Effector memory CD8-positive, alpha-beta T cell (primary cell): Measurements from ENCODE around the gene SUN1.

ENCODE experiments used
- ATAC-seq: fragments of 150-1000 bp; cut with Tn5 transposase; replicated peaks from 2 replicates; pipeline ENCODE4 v1.10.0; 2021; ENCODE audit warnings: mild to moderate bottlenecking, moderate library complexity
- DNase-seq, 3 experiments: peaks; one replicate each; pipeline ENCODE4 v3.0.0; 2021
- H3K27ac Mint-ChIP-seq, 2 donors: one replicate each; pipeline ENCODE4 v1.8.0; 2022; ENCODE audit warnings: mild to moderate bottlenecking in 2 of 2, mixed read lengths in 2 of 2, moderate library complexity in 2 of 2
- H3K27me3 Mint-ChIP-seq, 2 donors: one replicate each; pipeline ENCODE4 v1.8.0; 2022; ENCODE audit warnings: mixed read lengths in 2 of 2
- H3K36me3 Mint-ChIP-seq: one replicate; pipeline ENCODE4 v1.8.0; 2022; ENCODE audit warnings: mild to moderate bottlenecking, moderate library complexity, mixed read lengths; ENCODE audit not compliant: insufficient read depth
- H3K4me1 Mint-ChIP-seq, 2 donors: one replicate each; pipeline ENCODE4 v1.8.0; 2022; ENCODE audit warnings: low read depth in 2 of 2, mixed read lengths in 2 of 2
- H3K4me3 Mint-ChIP-seq, 2 donors: one replicate each; pipeline ENCODE4 v1.8.0; 2022; ENCODE audit warnings: mild to moderate bottlenecking in 2 of 2, mixed read lengths in 2 of 2, moderate library complexity in 2 of 2
- H3K9me3 Mint-ChIP-seq, 2 donors: one replicate each; pipeline ENCODE4 v1.8.0; 2022; ENCODE audit warnings: mixed read lengths in 2 of 2

Gene SUN1

GRCh38 chr7:894927-895450 lies 62.7 kb downstream of the SUN1 start:
- no peak overlapping the region for H3K4me3 Mint-ChIP-seq
- peak overlapping the region in 1 of 2 donors; percentile 81 for H3K27ac Mint-ChIP-seq
- ATAC-seq (no peak), DNase-seq (no peak)
- peaks cover 4 to 7% of the 10 kb centered on the region in 2 donors for H3K4me1 Mint-ChIP-seq
- H3K27me3 Mint-ChIP-seq: no peaks in the 10 kb centered on the region
- H3K9me3 Mint-ChIP-seq: no peaks in the 10 kb centered on the region
- H3K36me3 Mint-ChIP-seq: peaks cover 79% of the 10 kb centered on the region

- Mint-ChIP-seq H3K27me3 (no peaks in the 10 kb centered on the region), H3K4me1 (peaks cover 6 to 7% of the 10 kb centered on the region in 2 donors), H3K9me3 (no peaks in the 10 kb centered on the region), H3K36me3 (peaks cover 76% of the 10 kb centered on the region), H3K27ac (peak overlapping the region in 1 of 2 donors; percentile 81), H3K4me3 (no peak overlapping the region)
- no peak for ATAC-seq
- no peak for DNase-seq
These were observed 63.3 kb downstream of the SUN1 start for GRCh38 chr7:895451-896052.

- DNase-seq: no peak
- peak overlapping the region; percentile 9 to 55 for H3K27ac Mint-ChIP-seq
- no peak overlapping the region for H3K4me3 Mint-ChIP-seq
- H3K9me3 Mint-ChIP-seq: no peaks in the 10 kb centered on the region
- no peak for ATAC-seq
- H3K36me3 Mint-ChIP-seq: peaks cover 76% of the 10 kb centered on the region
- H3K27me3 Mint-ChIP-seq: no peaks in the 10 kb centered on the region
- peaks cover 6 to 7% of the 10 kb centered on the region in 2 donors for H3K4me1 Mint-ChIP-seq
These were observed 64.2 kb downstream of the SUN1 start for GRCh38 chr7:896346-897075.

GRCh38 chr7:897086-897485 lies 64.8 kb downstream of the SUN1 start:
- H3K36me3 Mint-ChIP-seq: peaks cover 78% of the 10 kb centered on the region
- peaks cover 6 to 7% of the 10 kb centered on the region in 2 donors for H3K4me1 Mint-ChIP-seq
- no peak overlapping the region for H3K4me3 Mint-ChIP-seq
- ATAC-seq (no peak), DNase-seq (no peak)
- no peaks in the 10 kb centered on the region for H3K9me3 Mint-ChIP-seq
- H3K27ac Mint-ChIP-seq: no peak overlapping the region
- no peaks in the 10 kb centered on the region for H3K27me3 Mint-ChIP-seq

- DNase-seq: no peak
- ATAC-seq: no peak
- peaks cover under 1 to 10% of the 10 kb centered on the region in 2 donors for H3K4me1 Mint-ChIP-seq
- H3K4me3 Mint-ChIP-seq: no peak overlapping the region
- no peak overlapping the region for H3K27ac Mint-ChIP-seq
- H3K36me3 Mint-ChIP-seq: peaks cover 77% of the 10 kb centered on the region
- H3K9me3 Mint-ChIP-seq: no peaks in the 10 kb centered on the region
- H3K27me3 Mint-ChIP-seq: no peaks in the 10 kb centered on the region
These were observed 65.6 kb downstream of the SUN1 start for GRCh38 chr7:897771-898376.

GRCh38 chr7:898460-898854 lies 66.2 kb downstream of the SUN1 start:
- no peak for ATAC-seq
- H3K27ac Mint-ChIP-seq: no peak overlapping the region
- H3K36me3 Mint-ChIP-seq: peaks cover 71% of the 10 kb centered on the region
- no peaks in the 10 kb centered on the region for H3K27me3 Mint-ChIP-seq
- DNase-seq: no peak
- H3K4me1 Mint-ChIP-seq: peaks cover 0 to 9% of the 10 kb centered on the region in 2 donors
- no peaks in the 10 kb centered on the region for H3K9me3 Mint-ChIP-seq
- no peak overlapping the region for H3K4me3 Mint-ChIP-seq

- ATAC-seq: no peak
- no peak overlapping the region for H3K4me3 Mint-ChIP-seq
- H3K27me3 Mint-ChIP-seq: no peaks in the 10 kb centered on the region
- DNase-seq: no peak
- peak overlapping the region in 1 of 2 donors; percentile 35 for H3K27ac Mint-ChIP-seq
- no peaks in the 10 kb centered on the region for H3K9me3 Mint-ChIP-seq
- H3K4me1 Mint-ChIP-seq: peaks cover 0 to 8% of the 10 kb centered on the region in 2 donors
- H3K36me3 Mint-ChIP-seq: peaks cover 65% of the 10 kb centered on the region
These were observed 66.8 kb downstream of the SUN1 start for GRCh38 chr7:898855-899681.

GRCh38 chr7:899806-900205 lies 67.5 kb downstream of the SUN1 start:
- peak overlapping the region in 1 of 2 donors; percentile 35 for H3K27ac Mint-ChIP-seq
- DNase-seq: no peak
- no peak overlapping the region for H3K4me3 Mint-ChIP-seq
- no peak for ATAC-seq
- no peaks in the 10 kb centered on the region for H3K27me3 Mint-ChIP-seq
- H3K36me3 Mint-ChIP-seq: peaks cover 57% of the 10 kb centered on the region
- H3K4me1 Mint-ChIP-seq: peaks cover 0 to 8% of the 10 kb centered on the region in 2 donors
- H3K9me3 Mint-ChIP-seq: no peaks in the 10 kb centered on the region

- H3K4me3 Mint-ChIP-seq: no peak overlapping the region
These were observed 68.2 kb downstream of the SUN1 start for GRCh38 chr7:900331-901040.

GRCh38 chr7:901041-901387 lies 68.7 kb downstream of the SUN1 start:
- DNase-seq (no peak), ATAC-seq (no peak)
- Mint-ChIP-seq H3K4me1 (peaks cover 0 to 8% of the 10 kb centered on the region in 2 donors), H3K27ac (no peak overlapping the region), H3K9me3 (no peaks in the 10 kb centered on the region), H3K27me3 (no peaks in the 10 kb centered on the region), H3K4me3 (no peak overlapping the region), H3K36me3 (peaks cover 54% of the 10 kb centered on the region)

More at GRCh38 chr7:900331-901040, 68.2 kb downstream of the SUN1 start:
- H3K4me1 Mint-ChIP-seq: peaks cover 0 to 8% of the 10 kb centered on the region in 2 donors
- no peak for ATAC-seq
- peak overlapping the region in 1 of 2 donors; percentile 35 for H3K27ac Mint-ChIP-seq
- peaks cover 57% of the 10 kb centered on the region for H3K36me3 Mint-ChIP-seq
- no peaks in the 10 kb centered on the region for H3K27me3 Mint-ChIP-seq
- H3K9me3 Mint-ChIP-seq: no peaks in the 10 kb centered on the region
- no peak for DNase-seq

- H3K9me3 Mint-ChIP-seq: no peaks in the 10 kb centered on the region
- H3K4me1 Mint-ChIP-seq: peaks cover 0 to 8% of the 10 kb centered on the region in 2 donors
- H3K36me3 Mint-ChIP-seq: peaks cover 48% of the 10 kb centered on the region
- H3K27ac Mint-ChIP-seq: no peak overlapping the region
- DNase-seq (no peak), ATAC-seq (peak; percentile 55)
- H3K4me3 Mint-ChIP-seq: no peak overlapping the region
- H3K27me3 Mint-ChIP-seq: no peaks in the 10 kb centered on the region
These were observed 69.3 kb downstream of the SUN1 start for GRCh38 chr7:901388-902154.

- ATAC-seq (no peak), DNase-seq (no peak)
- Mint-ChIP-seq H3K36me3 (peaks cover 37% of the 10 kb centered on the region), H3K4me3 (no peak overlapping the region), H3K27ac (peak overlapping the region in 1 of 2 donors; percentile 31), H3K4me1 (peaks cover 0 to 8% of the 10 kb centered on the region in 2 donors), H3K9me3 (no peaks in the 10 kb centered on the region), H3K27me3 (no peaks in the 10 kb centered on the region)
These were observed 70.7 kb downstream of the SUN1 start for GRCh38 chr7:902996-903395.
